Left lung (tissue), 10 donors: ENCODE measurements around the gene SLMAP. TPM values are rescaled to one million over a fixed set of nuclear protein-coding genes. Genes with fewer than 3 reads are reported as not detected.

Source experiments
- ATAC-seq: fragments of 200-7000 bp; cut with Tn5 transposase; one replicate; pipeline ENCODE4 v1.9.1; 2020; ENCODE audit warnings: moderate library complexity
- DNase-seq, 4 donors: peaks; one replicate each; pipeline ENCODE4 v3.0.0-alpha.2; 2013 to 2020
- H3K27ac ChIP-seq, 2 donors: fragments of 200-600 bp; sonication (generic) in 1 of 2; one replicate each; pipeline versions ENCODE4 v1.5.0 to v1.8.0; 2020 to 2021
- H3K27me3 ChIP-seq, 2 donors: fragments of 200-600 bp; sonication (generic) in 1 of 2; one replicate each; pipeline versions ENCODE4 v1.5.0 to v1.8.0; 2020 to 2021
- H3K36me3 ChIP-seq, 2 donors: fragments of 200-600 bp; sonication (generic) in 1 of 2; one replicate each; pipeline versions ENCODE4 v1.5.0 to v1.8.0; 2020 to 2021
- H3K4me1 ChIP-seq, 2 donors: fragments of 200-600 bp; one replicate each; pipeline ENCODE4 v1.8.0; 2021
- H3K4me3 ChIP-seq, 2 donors: fragments of 200-600 bp; sonication (generic) in 1 of 2; one replicate each; pipeline versions ENCODE4 v1.5.0 to v1.8.0; 2020 to 2021; ENCODE audit warnings: mild to moderate bottlenecking in 1 of 2
- H3K9me3 ChIP-seq, 2 donors: fragments of 200-600 bp; sonication (generic) in 1 of 2; one replicate each; pipeline versions ENCODE4 v1.5.0 to v1.8.0; 2020 to 2021
- intact Hi-C, 2 donors: fragments of 100-400 bp; cut with DNase I; formaldehyde crosslinking; loops; one replicate each; pipeline versions ENCODE4 v1.11.2 to v1.14.2; 2022
- polyA plus RNA-seq, 6 donors: library from polyadenylated mRNA; unstranded; fragments of 120-200 nt; gene quantifications; one replicate each; pipeline ENCODE4 v1.2.1, GENCODE V29; 2013; ENCODE audit not compliant: insufficient read length in 6 of 6
- total RNA-seq, 2 donors: library from RNA; stranded (reverse); fragmentation: NEBNext Ultra II Directional; extraction: Animal tissue kit (Norgen Biotek cat#: 25700); gene quantifications; one replicate each; pipeline ENCODE4 v1.2.1, GENCODE V29; 2021
- TF ChIP-seq, protein P1 (sequence below), 2 donors: fragments of 200-600 bp; sonication (generic) in 1 of 2; IDR thresholded peaks; one replicate each; pipeline versions ENCODE4 v1.5.0 to v1.8.0; 2021; ENCODE audit warnings: antibody characterized with exemption in 2 of 2
- donor health status: DM: no; HTN: yes; CAD: no.
- donor health status: DM: no; HTN: no; CAD: no.

SLMAP gene
- total and polyA plus RNA-seq, 8 donors = 43.1 to 65.3 (median 56.3) TPM

DNA sequence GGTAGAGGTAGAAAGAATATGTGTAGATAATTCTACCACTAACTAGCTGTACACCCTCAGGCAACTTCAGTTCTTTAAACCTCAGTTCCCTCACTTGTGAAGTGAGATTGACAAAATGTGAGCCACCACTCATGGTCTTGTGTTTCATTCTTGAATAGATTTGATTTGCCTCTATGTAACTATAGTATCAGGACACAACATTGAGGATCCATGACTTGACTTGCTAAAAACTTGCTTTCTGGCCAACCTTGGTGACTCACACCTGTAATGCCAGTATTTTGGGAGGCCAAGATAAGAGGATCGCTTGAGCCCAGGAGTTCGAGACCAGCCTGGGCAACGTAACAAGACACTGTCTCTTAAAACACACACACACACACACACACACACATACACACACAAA, 136.3 kb downstream of the SLMAP start:
- no peak overlapping the region for H3K4me3 ChIP-seq
- H3K27ac ChIP-seq = no peak overlapping the region
- peaks cover 0 to 31% of the 10 kb centered on the region in 2 donors for H3K36me3 ChIP-seq
- TF ChIP-seq, protein P1, sequence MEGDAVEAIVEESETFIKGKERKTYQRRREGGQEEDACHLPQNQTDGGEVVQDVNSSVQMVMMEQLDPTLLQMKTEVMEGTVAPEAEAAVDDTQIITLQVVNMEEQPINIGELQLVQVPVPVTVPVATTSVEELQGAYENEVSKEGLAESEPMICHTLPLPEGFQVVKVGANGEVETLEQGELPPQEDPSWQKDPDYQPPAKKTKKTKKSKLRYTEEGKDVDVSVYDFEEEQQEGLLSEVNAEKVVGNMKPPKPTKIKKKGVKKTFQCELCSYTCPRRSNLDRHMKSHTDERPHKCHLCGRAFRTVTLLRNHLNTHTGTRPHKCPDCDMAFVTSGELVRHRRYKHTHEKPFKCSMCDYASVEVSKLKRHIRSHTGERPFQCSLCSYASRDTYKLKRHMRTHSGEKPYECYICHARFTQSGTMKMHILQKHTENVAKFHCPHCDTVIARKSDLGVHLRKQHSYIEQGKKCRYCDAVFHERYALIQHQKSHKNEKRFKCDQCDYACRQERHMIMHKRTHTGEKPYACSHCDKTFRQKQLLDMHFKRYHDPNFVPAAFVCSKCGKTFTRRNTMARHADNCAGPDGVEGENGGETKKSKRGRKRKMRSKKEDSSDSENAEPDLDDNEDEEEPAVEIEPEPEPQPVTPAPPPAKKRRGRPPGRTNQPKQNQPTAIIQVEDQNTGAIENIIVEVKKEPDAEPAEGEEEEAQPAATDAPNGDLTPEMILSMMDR (IDR thresholded peaks at IDR 0.05) = no peak
- H3K9me3 ChIP-seq = no peaks in the 10 kb centered on the region
- no peaks in the 10 kb centered on the region for H3K27me3 ChIP-seq
- no peaks in the 10 kb centered on the region for H3K4me1 ChIP-seq
- ATAC-seq (no peak), DNase-seq (no peak)
- intact Hi-C loops = no loop called here

DNA sequence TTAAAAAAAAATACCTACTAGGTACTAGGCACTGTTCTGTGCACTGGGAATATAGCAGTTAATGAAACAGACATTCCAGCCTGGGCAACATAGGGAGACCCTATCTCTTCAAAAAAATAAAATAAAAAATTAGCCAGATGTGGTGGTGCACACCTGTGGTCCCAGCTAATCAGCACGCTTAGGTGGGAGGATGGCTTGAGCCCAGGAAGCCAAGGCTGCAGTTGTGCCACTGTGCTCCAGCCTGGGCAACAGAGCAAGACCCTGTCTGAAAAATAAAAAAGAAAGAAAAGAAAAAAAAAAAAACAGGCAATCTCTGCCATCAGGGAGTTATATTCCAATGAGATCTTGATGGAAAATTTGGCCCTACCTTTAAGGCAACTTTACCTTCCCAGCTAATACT, 137.0 kb downstream of the SLMAP start:
- DNase-seq = no peak

DNA sequence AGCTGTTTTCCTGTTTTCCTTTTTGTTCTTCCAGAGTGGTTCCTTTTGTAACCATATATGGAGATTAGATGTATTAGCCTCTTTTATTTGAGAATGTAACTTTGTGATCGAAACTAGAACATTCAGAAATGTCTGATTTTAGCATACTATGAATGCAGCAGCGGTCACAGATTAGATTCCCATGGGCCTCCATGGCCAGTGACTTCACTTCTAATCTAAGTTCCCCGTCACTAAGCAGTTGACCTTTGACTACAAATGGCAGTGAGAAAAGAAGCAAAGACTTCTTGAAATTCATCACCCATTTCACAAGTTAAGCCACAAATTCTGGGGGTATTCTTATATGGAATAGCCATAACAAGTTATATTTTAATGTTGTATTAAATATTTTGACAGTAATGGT, 137.6 kb downstream of the SLMAP start:
- TF ChIP-seq, protein P1 (IDR thresholded peaks at IDR 0.05) = no peak
- Histone ChIP-seq H3K27ac (no peak overlapping the region), H3K36me3 (peaks cover 0 to 32% of the 10 kb centered on the region in 2 donors), H3K27me3 (no peaks in the 10 kb centered on the region), H3K4me1 (no peaks in the 10 kb centered on the region), H3K9me3 (no peaks in the 10 kb centered on the region), H3K4me3 (no peak overlapping the region)
- no peak for DNase-seq
- intact Hi-C loops = no loop called here
- no peak for ATAC-seq

More for the DNA sequence above, 137.0 kb downstream of the SLMAP start:
- TF ChIP-seq, protein P1 (IDR thresholded peaks at IDR 0.05) = no peak
- Histone ChIP-seq H3K27me3 (no peaks in the 10 kb centered on the region), H3K4me1 (no peaks in the 10 kb centered on the region), H3K4me3 (no peak overlapping the region), H3K27ac (no peak overlapping the region), H3K36me3 (peaks cover 0 to 32% of the 10 kb centered on the region in 2 donors), H3K9me3 (no peaks in the 10 kb centered on the region)
- ATAC-seq = no peak
- intact Hi-C loops = no loop called here

DNA sequence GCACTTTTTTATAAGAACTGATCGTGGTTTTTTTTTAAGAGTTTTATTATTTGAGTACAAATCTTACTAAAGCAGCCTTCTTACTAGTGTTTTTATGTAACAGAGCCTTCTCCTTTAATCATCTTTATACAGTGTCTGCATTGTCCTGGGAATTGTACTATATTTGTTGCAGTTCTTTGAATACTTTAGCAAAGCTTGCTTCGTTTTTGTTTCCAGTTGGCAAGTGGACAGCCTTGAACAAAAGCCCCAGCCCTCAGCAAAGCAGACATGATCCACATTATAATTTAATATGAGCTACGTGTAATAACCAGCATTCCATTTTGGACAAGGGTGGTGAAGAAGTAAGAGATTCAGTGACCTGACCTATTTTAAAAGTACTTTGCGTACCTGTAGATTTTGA, 139.9 kb downstream of the SLMAP start:
- no peak for DNase-seq
- Histone ChIP-seq H3K4me3 (no peak overlapping the region), H3K9me3 (no peaks in the 10 kb centered on the region), H3K27ac (no peak overlapping the region), H3K36me3 (peaks cover 0 to 39% of the 10 kb centered on the region in 2 donors), H3K27me3 (no peaks in the 10 kb centered on the region), H3K4me1 (no peaks in the 10 kb centered on the region)
- TF ChIP-seq, protein P1 (IDR thresholded peaks at IDR 0.05) = no peak
- no peak for ATAC-seq
- intact Hi-C loops = no loop called here

DNA sequence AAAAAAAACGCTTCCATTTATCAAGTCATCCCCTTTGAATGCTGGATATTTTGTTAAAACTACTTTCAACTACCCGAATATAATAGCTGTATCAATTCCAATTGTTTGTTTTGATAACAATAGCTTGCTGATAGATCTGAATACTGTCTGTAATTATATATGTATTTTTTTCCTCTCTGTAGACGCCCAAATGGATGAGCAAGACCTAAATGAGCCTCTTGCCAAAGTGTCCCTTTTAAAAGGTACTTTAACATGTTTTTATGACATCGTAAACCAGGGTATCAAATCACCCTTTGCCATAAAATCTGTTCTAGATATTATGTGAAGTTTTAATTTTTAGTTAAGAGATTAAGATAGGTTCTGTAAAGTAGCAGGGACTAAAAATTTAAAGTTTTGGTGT, 140.6 kb downstream of the SLMAP start:
- Histone ChIP-seq H3K4me3 (no peak overlapping the region), H3K36me3 (peaks cover 0 to 41% of the 10 kb centered on the region in 2 donors), H3K4me1 (no peaks in the 10 kb centered on the region), H3K9me3 (no peaks in the 10 kb centered on the region), H3K27me3 (no peaks in the 10 kb centered on the region), H3K27ac (no peak overlapping the region)
- no peak for ATAC-seq
- TF ChIP-seq, protein P1 (IDR thresholded peaks at IDR 0.05) = no peak
- DNase-seq = no peak
- intact Hi-C loops = no loop called here
